GM18498 (cell line): ENCODE results near the gene PPP6R2.
"Not testable (repeated sequence)": the region's sequence is repeated elsewhere in the genome, so short reads cannot be mapped to it uniquely, and the experiment has no call there.

Experiments used
- ATAC-seq: cut with Tn5 transposase; IDR thresholded peaks from one replicate; pipeline ENCODE4 v1.9.1; 2021; ENCODE audit warnings: mild to moderate bottlenecking, moderate library complexity; ENCODE audit not compliant: unreplicated experiment

The PPP6R2 gene

GRCh38 chr22:50422961-50423815 is 80.1 kb downstream of the PPP6R2 start:
- ATAC-seq = no peak

- no peak for ATAC-seq
Measured at GRCh38 chr22:50423956-50424355, 80.8 kb downstream of the PPP6R2 start.

- no peak for ATAC-seq
Measured at GRCh38 chr22:50425179-50425916, 82.2 kb downstream of the PPP6R2 start.

- ATAC-seq = no peak
Measured at GRCh38 chr22:50432131-50432876, 89.2 kb downstream of the PPP6R2 start.

- ATAC-seq = not testable (repeated sequence)
Measured at GRCh38 chr22:50432877-50433510, 89.9 kb downstream of the PPP6R2 start.

GRCh38 chr22:50434849-50435248 is 91.7 kb downstream of the PPP6R2 start:
- ATAC-seq = no peak

GRCh38 chr22:50435291-50436014 is 92.3 kb downstream of the PPP6R2 start:
- ATAC-seq = no peak

- ATAC-seq = no peak
Measured at GRCh38 chr22:50436015-50436830, 93.1 kb downstream of the PPP6R2 start.

- no peak for ATAC-seq
Measured at GRCh38 chr22:50436841-50437341, 93.8 kb downstream of the PPP6R2 start.

GRCh38 chr22:50437511-50438304 is 94.6 kb downstream of the PPP6R2 start:
- no peak for ATAC-seq

GRCh38 chr22:50438305-50439275 is 95.5 kb downstream of the PPP6R2 start:
- ATAC-seq = no peak

- ATAC-seq = no peak
Measured at GRCh38 chr22:50439314-50439870, 96.3 kb downstream of the PPP6R2 start.

GRCh38 chr22:50439871-50440331 is 96.8 kb downstream of the PPP6R2 start:
- ATAC-seq = no peak

GRCh38 chr22:50440544-50441249 is 97.6 kb downstream of the PPP6R2 start:
- no peak for ATAC-seq

GRCh38 chr22:50441428-50441993 is 98.4 kb downstream of the PPP6R2 start:
- no peak for ATAC-seq

- no peak for ATAC-seq
Measured at GRCh38 chr22:50443197-50443596, 100.1 kb downstream of the PPP6R2 start.
